Raji (cell line): ENCODE data around the gene RHBDL3.

ENCODE experiments used
- POLR2A ChIP-seq: IDR thresholded peaks from 2 replicates; pipeline ENCODE4 v1.6.1; 2011; ENCODE audit warnings: low read depth, low read length, control low read depth; ENCODE audit not compliant: insufficient read depth

RHBDL3 gene

GRCh38 chr17:32261417-32261736 is 4.3 kb upstream of the RHBDL3 start:
- TF ChIP-seq POLR2A = no peak

- TF ChIP-seq POLR2A = no peak
These were observed 3.6 kb upstream of the RHBDL3 start for GRCh38 chr17:32261936-32262510.

- no peak for TF ChIP-seq POLR2A
These were observed 1.4 kb upstream of the RHBDL3 start for GRCh38 chr17:32264140-32264799.

- no peak for TF ChIP-seq POLR2A
These were observed 825 bp upstream of the RHBDL3 start for GRCh38 chr17:32264823-32265191.

- TF ChIP-seq POLR2A = no peak
These were observed 388 bp downstream of the RHBDL3 start for GRCh38 chr17:32266051-32266388.

- no peak for TF ChIP-seq POLR2A
These were observed 1.0 kb downstream of the RHBDL3 start for GRCh38 chr17:32266389-32267301.

- no peak for TF ChIP-seq POLR2A
These were observed 2.1 kb downstream of the RHBDL3 start for GRCh38 chr17:32267690-32268205.

GRCh38 chr17:32268734-32269288 is 3.2 kb downstream of the RHBDL3 start:
- TF ChIP-seq POLR2A = no peak

- no peak for TF ChIP-seq POLR2A
These were observed 3.7 kb downstream of the RHBDL3 start for GRCh38 chr17:32269377-32269776.

- no peak for TF ChIP-seq POLR2A
These were observed 6.2 kb downstream of the RHBDL3 start for GRCh38 chr17:32271844-32272243.

GRCh38 chr17:32274101-32274500 is 8.5 kb downstream of the RHBDL3 start:
- TF ChIP-seq POLR2A = no peak

- TF ChIP-seq POLR2A = no peak
These were observed 9.0 kb downstream of the RHBDL3 start for GRCh38 chr17:32274643-32275042.

GRCh38 chr17:32275060-32276042 is 9.7 kb downstream of the RHBDL3 start:
- no peak for TF ChIP-seq POLR2A

- TF ChIP-seq POLR2A = no peak
These were observed 10.6 kb downstream of the RHBDL3 start for GRCh38 chr17:32276171-32276601.
